Activated naive CD8-positive, alpha-beta T cell (primary cell): Measurements from ENCODE around the gene ING3.

Source experiments
- H3K27ac Mint-ChIP-seq: one replicate; pipeline ENCODE4 v1.8.0; 2021; ENCODE audit warnings: mixed read lengths
- H3K27me3 Mint-ChIP-seq: one replicate; pipeline ENCODE4 v1.8.0; 2021; ENCODE audit warnings: mixed read lengths
- H3K36me3 Mint-ChIP-seq: one replicate; pipeline ENCODE4 v1.8.0; 2021; ENCODE audit warnings: mixed read lengths
- H3K4me1 Mint-ChIP-seq: one replicate; pipeline ENCODE4 v1.8.0; 2021; ENCODE audit warnings: low read depth, mixed read lengths
- H3K4me3 Mint-ChIP-seq: one replicate; pipeline ENCODE4 v1.8.0; 2021; ENCODE audit warnings: mild to moderate bottlenecking, mixed read lengths
- H3K9me3 Mint-ChIP-seq: one replicate; pipeline ENCODE4 v1.8.0; 2021; ENCODE audit warnings: low read depth, mixed read lengths

ING3 gene

GRCh38 chr7:120950539-120951308 is at the start of gene ING3:
TSS of gene ING3 (plus strand) at chr7:120950777. CDS start at chr7:120950897, 120 bp downstream.
- Mint-ChIP-seq H3K27ac (peak within 1 kb of the TSS; percentile 96), H3K36me3 (no peaks in the 10 kb centered on the region), H3K4me1 (peaks cover 22% of the 10 kb centered on the region), H3K27me3 (peaks cover 9% of the 10 kb centered on the region), H3K9me3 (no peaks in the 10 kb centered on the region), H3K4me3 (peak within 1 kb of the TSS; percentile 97)

GRCh38 chr7:120915314-120916105 is 35.1 kb upstream of the ING3 start:
- Mint-ChIP-seq H3K36me3 (no peaks in the 10 kb centered on the region), H3K27me3 (peaks cover 1% of the 10 kb centered on the region), H3K4me1 (no peaks in the 10 kb centered on the region), H3K9me3 (no peaks in the 10 kb centered on the region), H3K27ac (no peak overlapping the region), H3K4me3 (no peak overlapping the region)

GRCh38 chr7:120916121-120916520 is 34.5 kb upstream of the ING3 start:
- no peaks in the 10 kb centered on the region for H3K4me1 Mint-ChIP-seq
- no peak overlapping the region for H3K4me3 Mint-ChIP-seq
- H3K27me3 Mint-ChIP-seq, result peaks cover 1% of the 10 kb centered on the region
- no peak overlapping the region for H3K27ac Mint-ChIP-seq
- no peaks in the 10 kb centered on the region for H3K36me3 Mint-ChIP-seq
- no peaks in the 10 kb centered on the region for H3K9me3 Mint-ChIP-seq

- Mint-ChIP-seq H3K4me3 (no peak overlapping the region), H3K9me3 (no peaks in the 10 kb centered on the region), H3K27ac (no peak overlapping the region), H3K27me3 (peaks cover 1% of the 10 kb centered on the region), H3K36me3 (no peaks in the 10 kb centered on the region), H3K4me1 (no peaks in the 10 kb centered on the region)
Measured at GRCh38 chr7:120916538-120916937, 34.0 kb upstream of the ING3 start.

GRCh38 chr7:120919466-120919865 is 31.1 kb upstream of the ING3 start:
- no peak overlapping the region for H3K27ac Mint-ChIP-seq

GRCh38 chr7:120920034-120920433 is 30.5 kb upstream of the ING3 start:
- no peaks in the 10 kb centered on the region for H3K36me3 Mint-ChIP-seq
- no peaks in the 10 kb centered on the region for H3K9me3 Mint-ChIP-seq
- H3K4me1 Mint-ChIP-seq, result no peaks in the 10 kb centered on the region
- no peak overlapping the region for H3K4me3 Mint-ChIP-seq
- peaks cover 7% of the 10 kb centered on the region for H3K27me3 Mint-ChIP-seq
- no peak overlapping the region for H3K27ac Mint-ChIP-seq

More at GRCh38 chr7:120919466-120919865, 31.1 kb upstream of the ING3 start:
- Mint-ChIP-seq H3K4me1 (no peaks in the 10 kb centered on the region), H3K36me3 (no peaks in the 10 kb centered on the region), H3K9me3 (no peaks in the 10 kb centered on the region), H3K4me3 (no peak overlapping the region), H3K27me3 (peaks cover 3% of the 10 kb centered on the region)

- Mint-ChIP-seq H3K4me1 (no peaks in the 10 kb centered on the region), H3K9me3 (no peaks in the 10 kb centered on the region), H3K36me3 (no peaks in the 10 kb centered on the region), H3K27ac (no peak overlapping the region), H3K4me3 (no peak overlapping the region), H3K27me3 (peaks cover 11% of the 10 kb centered on the region)
Measured at GRCh38 chr7:120920591-120921274, 29.8 kb upstream of the ING3 start.

GRCh38 chr7:120924837-120925236 is 25.7 kb upstream of the ING3 start:
- H3K4me3 Mint-ChIP-seq, result no peak overlapping the region
- H3K4me1 Mint-ChIP-seq, result no peaks in the 10 kb centered on the region
- H3K27me3 Mint-ChIP-seq, result peaks cover 16% of the 10 kb centered on the region
- no peaks in the 10 kb centered on the region for H3K9me3 Mint-ChIP-seq
- H3K36me3 Mint-ChIP-seq, result no peaks in the 10 kb centered on the region
- H3K27ac Mint-ChIP-seq, result no peak overlapping the region

- Mint-ChIP-seq H3K4me3 (no peak overlapping the region), H3K9me3 (no peaks in the 10 kb centered on the region), H3K27me3 (peaks cover 16% of the 10 kb centered on the region), H3K27ac (no peak overlapping the region), H3K4me1 (no peaks in the 10 kb centered on the region), H3K36me3 (no peaks in the 10 kb centered on the region)
Measured at GRCh38 chr7:120925392-120925791, 25.2 kb upstream of the ING3 start.

- Mint-ChIP-seq H3K27ac (no peak overlapping the region), H3K9me3 (no peaks in the 10 kb centered on the region), H3K4me1 (no peaks in the 10 kb centered on the region), H3K4me3 (no peak overlapping the region), H3K27me3 (peaks cover 18% of the 10 kb centered on the region), H3K36me3 (no peaks in the 10 kb centered on the region)
Measured at GRCh38 chr7:120926943-120927346, 23.6 kb upstream of the ING3 start.

- H3K27ac Mint-ChIP-seq, result no peak overlapping the region
- H3K4me3 Mint-ChIP-seq, result no peak overlapping the region
- no peaks in the 10 kb centered on the region for H3K9me3 Mint-ChIP-seq
- peaks cover 17% of the 10 kb centered on the region for H3K27me3 Mint-ChIP-seq
- H3K36me3 Mint-ChIP-seq, result no peaks in the 10 kb centered on the region
- H3K4me1 Mint-ChIP-seq, result no peaks in the 10 kb centered on the region
Measured at GRCh38 chr7:120927454-120928103, 23.0 kb upstream of the ING3 start.

- Mint-ChIP-seq H3K9me3 (no peaks in the 10 kb centered on the region), H3K36me3 (no peaks in the 10 kb centered on the region), H3K4me1 (no peaks in the 10 kb centered on the region), H3K27me3 (peaks cover 8% of the 10 kb centered on the region), H3K4me3 (no peak overlapping the region), H3K27ac (no peak overlapping the region)
Measured at GRCh38 chr7:120931243-120931642, 19.3 kb upstream of the ING3 start.

GRCh38 chr7:120933475-120933874 is 17.1 kb upstream of the ING3 start:
- no peaks in the 10 kb centered on the region for H3K36me3 Mint-ChIP-seq
- peaks cover 3% of the 10 kb centered on the region for H3K27me3 Mint-ChIP-seq
- no peak overlapping the region for H3K27ac Mint-ChIP-seq
- H3K9me3 Mint-ChIP-seq, result no peaks in the 10 kb centered on the region
- H3K4me3 Mint-ChIP-seq, result no peak overlapping the region
- H3K4me1 Mint-ChIP-seq, result no peaks in the 10 kb centered on the region

- Mint-ChIP-seq H3K4me3 (no peak overlapping the region), H3K27ac (no peak overlapping the region), H3K9me3 (no peaks in the 10 kb centered on the region), H3K4me1 (no peaks in the 10 kb centered on the region), H3K36me3 (no peaks in the 10 kb centered on the region), H3K27me3 (peaks cover 1% of the 10 kb centered on the region)
Measured at GRCh38 chr7:120939345-120939744, 11.2 kb upstream of the ING3 start.

- no peaks in the 10 kb centered on the region for H3K9me3 Mint-ChIP-seq
- no peak overlapping the region for H3K27ac Mint-ChIP-seq
- H3K36me3 Mint-ChIP-seq, result no peaks in the 10 kb centered on the region
- no peak overlapping the region for H3K4me3 Mint-ChIP-seq
- no peaks in the 10 kb centered on the region for H3K27me3 Mint-ChIP-seq
- no peaks in the 10 kb centered on the region for H3K4me1 Mint-ChIP-seq
Measured at GRCh38 chr7:120941064-120941463, 9.5 kb upstream of the ING3 start.
